ENCODE results near the gene CATSPER1. TPM values are rescaled to one million over a fixed set of nuclear protein-coding genes. Genes with fewer than 3 reads are reported as not detected.

CATSPER1 gene
- total RNA-seq, 6 experiments from 2014 or later = 2.1 to 3.8 (median 2.7) TPM

DNA sequence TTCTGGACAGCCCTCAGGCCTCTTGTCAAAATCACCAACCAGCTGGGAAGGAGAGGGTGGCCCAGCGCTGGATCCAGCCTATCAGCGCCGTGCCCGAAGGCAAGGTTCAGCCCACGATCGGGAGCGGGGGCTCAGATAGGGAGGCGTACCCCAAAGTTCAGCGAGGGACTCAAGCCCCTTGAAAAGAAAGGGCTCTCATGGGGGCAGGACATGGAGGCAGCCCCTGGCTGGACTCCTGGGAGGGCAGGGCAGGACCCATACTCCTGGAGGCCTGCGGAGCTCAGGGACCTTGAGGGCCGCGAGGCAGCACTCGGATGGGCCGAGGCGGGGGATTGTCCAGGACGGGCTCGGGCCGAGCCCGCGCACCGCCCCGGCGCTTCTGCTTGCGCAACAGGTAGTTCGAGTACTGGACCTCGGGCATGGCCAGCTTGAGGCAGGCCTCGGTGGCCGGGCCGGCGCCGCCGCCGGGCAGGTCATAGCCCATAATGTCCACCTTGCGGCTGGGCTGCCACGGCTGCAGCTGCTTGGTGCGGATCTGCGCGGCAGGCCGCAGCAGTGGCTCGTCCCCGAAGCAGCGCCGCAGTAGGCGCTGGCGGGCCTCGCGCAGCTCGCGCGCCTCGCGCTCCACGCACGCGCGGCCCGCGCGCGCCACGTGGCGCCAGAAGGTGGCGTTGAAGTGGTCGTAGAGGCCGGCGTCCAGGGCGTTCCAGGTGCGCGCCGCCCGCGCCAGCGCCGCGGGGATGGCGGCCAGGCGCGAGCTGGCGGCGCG, 16.1 kb upstream of the CATSPER1 start:
- DNase-seq = no peak
- peaks cover 16% of the 10 kb centered on the region for H3K4me1 Mint-ChIP-seq (ENCODE audit: low read depth)
- no peak for TF ChIP-seq CTCF (IDR thresholded peaks at IDR 0.05)
- H3K9me3 Mint-ChIP-seq = no peaks in the 10 kb centered on the region
- H3K36me3 Mint-ChIP-seq (ENCODE audit: low read depth) = no peaks in the 10 kb centered on the region; the same call in 1 of the 2 replicates
- no peak overlapping the region for H3K4me3 Mint-ChIP-seq
- H3K27ac Mint-ChIP-seq = no peak overlapping the region
- H3K27me3 Mint-ChIP-seq (ENCODE audit: insufficient read depth) = peaks cover 8% of the 10 kb centered on the region

- Mint-ChIP-seq H3K4me3 (no peak overlapping the region), H3K27ac (no peak overlapping the region), H3K9me3 (peaks cover 7% of the 10 kb centered on the region), H3K4me1 (ENCODE audit: low read depth) (peaks cover 5% of the 10 kb centered on the region), H3K36me3 (ENCODE audit: low read depth) (no peaks in the 10 kb centered on the region; the same call in 1 of the 2 replicates), H3K27me3 (ENCODE audit: insufficient read depth) (peaks cover 14% of the 10 kb centered on the region)
- no peak for DNase-seq
- no peak for TF ChIP-seq CTCF (IDR thresholded peaks at IDR 0.05)
These were observed 13.5 kb upstream of the CATSPER1 start for GRCh38 chr11:66039765-66040164.

DNA sequence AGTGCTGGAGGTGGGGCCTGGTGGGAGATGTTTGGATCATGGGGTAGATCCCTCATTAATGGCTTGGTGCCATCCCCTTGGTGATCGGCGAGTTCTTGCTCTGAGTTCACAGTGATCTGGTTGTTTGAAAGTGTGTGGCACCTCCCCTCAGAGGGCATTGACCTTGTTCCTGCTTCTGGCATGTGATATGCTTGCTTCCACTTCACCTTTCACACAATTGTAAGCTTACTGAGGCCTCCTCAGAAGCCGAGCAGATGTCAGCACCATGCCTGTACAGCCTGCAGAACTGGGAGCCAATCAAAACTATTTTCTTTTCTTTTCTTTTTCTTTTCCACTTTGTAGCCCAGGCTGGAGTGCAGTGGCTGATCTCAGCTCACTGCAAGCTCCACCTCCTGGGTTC, 11.0 kb upstream of the CATSPER1 start:
- no peak for TF ChIP-seq CTCF (IDR thresholded peaks at IDR 0.05)
- Mint-ChIP-seq H3K4me3 (no peak overlapping the region), H3K4me1 (ENCODE audit: low read depth) (no peaks in the 10 kb centered on the region)

DNA sequence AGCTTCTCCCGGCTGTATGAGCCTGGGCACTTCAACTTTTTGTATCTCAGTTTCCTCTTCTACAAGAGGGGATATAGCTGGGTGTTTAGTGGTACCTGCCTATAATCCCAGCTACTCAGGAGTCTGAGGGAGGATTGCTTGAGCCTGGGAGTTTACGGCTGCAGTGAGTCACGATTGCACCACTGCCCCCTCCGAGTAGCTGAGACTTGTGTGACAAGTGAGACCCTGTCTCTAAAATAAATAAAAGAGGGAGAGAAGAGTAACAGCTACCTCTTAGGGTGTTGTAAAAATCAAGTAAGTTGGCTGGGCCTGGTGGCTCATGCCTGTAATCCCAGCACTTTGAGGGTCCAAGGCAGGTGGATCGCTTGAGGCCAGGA, 10.0 kb upstream of the CATSPER1 start:
- Mint-ChIP-seq H3K27me3 (ENCODE audit: insufficient read depth) (peaks cover 17% of the 10 kb centered on the region), H3K9me3 (peaks cover 7% of the 10 kb centered on the region), H3K27ac (no peak overlapping the region), H3K4me3 (no peak overlapping the region), H3K36me3 (ENCODE audit: low read depth) (no peaks in the 10 kb centered on the region; the same call in 1 of the 2 replicates), H3K4me1 (ENCODE audit: low read depth) (no peaks in the 10 kb centered on the region)
- no peak for TF ChIP-seq CTCF (IDR thresholded peaks at IDR 0.05)
- no peak for DNase-seq

More for the DNA sequence above, 11.0 kb upstream of the CATSPER1 start:
- no peak overlapping the region for H3K27ac Mint-ChIP-seq
- peaks cover 17% of the 10 kb centered on the region for H3K27me3 Mint-ChIP-seq (ENCODE audit: insufficient read depth)
- H3K9me3 Mint-ChIP-seq = peaks cover 7% of the 10 kb centered on the region
- DNase-seq = no peak
- H3K36me3 Mint-ChIP-seq (ENCODE audit: low read depth) = no peaks in the 10 kb centered on the region; the same call in 1 of the 2 replicates

- no peak for DNase-seq
- no peak overlapping the region for H3K27ac Mint-ChIP-seq
- peaks cover 17% of the 10 kb centered on the region for H3K27me3 Mint-ChIP-seq (ENCODE audit: insufficient read depth)
- H3K9me3 Mint-ChIP-seq = peaks cover 7% of the 10 kb centered on the region
- no peaks in the 10 kb centered on the region for H3K4me1 Mint-ChIP-seq (ENCODE audit: low read depth)
- no peak for TF ChIP-seq CTCF (IDR thresholded peaks at IDR 0.05)
- no peak overlapping the region for H3K4me3 Mint-ChIP-seq
- H3K36me3 Mint-ChIP-seq (ENCODE audit: low read depth) = no peaks in the 10 kb centered on the region; the same call in 1 of the 2 replicates
These were observed 9.5 kb upstream of the CATSPER1 start for GRCh38 chr11:66035653-66036333.

Data from HFFc6 (cell line).